ENCODE results near the gene ACACA. TPM values are rescaled to one million over a fixed set of nuclear protein-coding genes. Genes with fewer than 3 reads are reported as not detected.
"Not testable (repeated sequence)": the region's sequence is repeated elsewhere in the genome, so short reads cannot be mapped to it uniquely, and the experiment has no call there.

Gene ACACA
- total RNA-seq, 1 experiment from 2014 or later: 11.3 TPM

DNA sequence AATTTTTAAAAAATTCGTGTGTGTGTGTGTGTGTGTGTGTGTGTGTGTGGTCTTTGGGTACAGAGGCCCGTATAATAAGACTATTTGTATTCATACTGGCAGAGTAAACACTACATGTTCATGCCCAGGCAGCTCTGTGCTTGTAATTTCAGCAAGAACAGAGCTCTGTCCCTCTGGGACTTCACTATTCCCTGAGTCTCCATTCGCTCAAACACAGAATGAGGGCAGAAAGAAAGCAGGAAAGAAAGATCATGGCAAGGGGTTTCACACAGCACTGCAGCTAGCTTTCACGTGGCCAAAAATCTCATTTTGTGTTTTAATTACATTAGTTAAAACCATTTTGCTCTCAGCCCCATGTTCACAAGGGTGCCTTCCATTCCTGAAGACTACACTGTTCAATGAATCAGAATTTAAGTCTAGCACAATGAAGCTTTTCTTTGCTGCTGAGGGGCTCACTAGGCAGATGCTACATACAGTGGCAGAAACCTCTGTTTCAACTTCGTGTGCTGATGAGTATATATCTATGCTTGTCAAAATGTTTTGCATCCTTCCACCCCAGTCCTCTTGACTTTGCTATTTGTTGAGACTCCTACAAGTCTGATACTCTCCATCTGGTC, 229.3 kb downstream of the ACACA start:
- no peak for DNase-seq (ENCODE audit: low read depth)

DNA sequence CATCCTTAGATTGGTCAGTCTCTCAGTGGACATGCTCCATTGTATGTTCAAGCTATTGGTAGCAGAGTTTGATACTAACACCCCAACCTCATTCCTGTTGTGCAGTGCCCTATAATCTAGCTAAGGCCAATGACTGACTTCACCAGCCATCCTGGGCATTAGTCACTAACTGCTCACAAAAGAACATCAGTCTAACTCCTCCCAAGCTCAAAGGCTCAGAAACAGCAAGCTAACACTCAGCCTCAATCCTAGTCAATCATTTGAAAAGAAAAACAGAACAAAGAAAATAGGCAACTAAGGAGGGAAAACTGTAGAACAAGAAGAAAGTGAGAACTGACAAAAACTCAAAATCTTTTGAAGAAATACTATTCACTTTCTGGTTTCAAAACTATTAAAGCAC, 229.9 kb downstream of the ACACA start:
- peak; percentile 11 for DNase-seq (ENCODE audit: low read depth)

DNA sequence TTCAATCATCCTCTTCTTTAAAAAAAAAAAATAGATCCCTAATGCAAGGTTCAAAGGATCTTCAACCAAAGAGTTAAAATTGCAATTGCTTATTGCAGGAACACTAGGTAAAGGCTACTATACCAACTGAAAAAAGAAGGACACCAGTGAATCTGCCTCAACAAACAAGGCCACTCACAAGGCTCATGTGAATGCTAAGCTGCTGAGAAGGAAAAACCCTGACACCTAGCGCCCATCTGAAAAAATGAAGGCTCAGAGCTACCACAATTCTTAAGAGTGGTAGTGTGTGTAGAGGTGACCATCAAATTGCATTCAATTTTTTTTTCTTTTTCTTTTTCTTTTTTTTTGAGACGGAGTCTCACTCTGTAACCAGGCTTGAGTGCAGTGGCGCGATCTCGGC, 232.4 kb downstream of the ACACA start:
- no peak for DNase-seq (ENCODE audit: low read depth)

DNA sequence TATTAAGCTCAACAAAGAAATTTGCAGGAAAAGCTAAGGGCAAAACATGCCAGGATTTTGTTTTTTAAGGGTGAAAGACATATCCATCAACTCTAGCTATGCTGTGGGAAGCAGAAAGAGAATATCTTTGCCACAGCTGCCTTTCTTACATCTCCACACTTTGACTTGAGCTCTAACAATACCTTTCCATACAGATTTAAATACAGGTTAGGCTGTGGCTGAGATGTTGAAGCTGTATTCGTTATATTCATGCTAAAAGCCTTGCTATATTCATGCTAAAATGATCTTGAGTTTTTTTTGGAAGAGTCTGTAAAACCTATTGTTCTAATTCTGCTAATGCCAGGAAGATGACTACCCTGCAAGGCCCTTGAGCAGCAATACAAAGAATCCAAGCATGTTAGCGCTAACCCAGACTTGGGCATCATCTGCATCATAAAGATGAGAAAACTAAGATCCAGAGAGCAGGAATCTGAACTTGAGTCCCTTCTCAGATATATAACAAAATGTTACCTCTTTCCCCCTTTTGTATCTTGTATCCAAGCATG, 235.7 kb downstream of the ACACA start:
- DNase-seq (ENCODE audit: low read depth): no peak

DNA sequence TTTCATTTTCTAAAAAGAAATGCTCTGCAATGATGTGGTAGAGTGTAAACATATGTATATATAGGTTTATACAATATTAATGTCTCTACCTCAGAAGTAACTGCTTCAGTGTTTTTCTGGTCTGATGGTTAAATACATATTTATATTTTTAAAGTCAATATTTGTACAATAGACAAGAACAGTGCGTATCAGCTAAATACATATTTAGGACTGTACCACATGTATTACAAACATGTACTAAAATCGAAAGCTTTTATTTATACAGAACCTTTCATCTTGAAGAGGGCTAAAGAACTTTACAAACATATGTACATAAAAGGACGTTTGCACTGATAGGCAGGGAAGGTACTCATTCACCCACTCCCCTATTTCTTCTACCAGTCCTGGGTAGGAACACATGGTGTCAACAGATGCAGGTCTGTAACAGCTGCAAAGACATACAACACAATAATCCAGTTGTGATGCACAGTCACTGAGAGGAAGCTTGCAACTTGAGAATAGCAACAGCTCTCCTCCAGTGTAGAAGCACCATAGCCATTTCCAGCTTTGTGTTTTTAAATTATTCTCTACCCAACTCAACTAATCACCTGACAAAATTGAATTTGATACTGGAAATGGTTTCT, 237.8 kb downstream of the ACACA start:
- DNase-seq (ENCODE audit: low read depth): no peak

DNA sequence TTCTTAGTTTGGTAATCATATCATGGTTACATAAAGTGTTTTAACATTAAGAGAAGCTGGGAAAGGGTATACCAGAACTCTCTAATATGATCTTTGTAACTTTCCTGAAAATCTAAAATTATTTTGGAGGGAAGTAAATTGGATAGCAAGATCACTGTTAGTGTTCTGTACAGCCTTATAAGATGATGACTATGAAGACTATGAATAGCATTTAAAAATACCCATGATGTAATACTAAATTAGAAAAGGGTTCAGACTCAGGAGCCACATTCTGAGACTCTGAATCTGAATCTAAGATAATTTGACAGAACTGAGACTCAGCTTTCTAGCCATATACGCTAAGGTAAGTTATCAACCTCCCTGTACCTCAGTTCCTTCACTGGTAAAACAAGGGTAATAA, 238.9 kb downstream of the ACACA start:
- DNase-seq (ENCODE audit: low read depth): no peak

DNA sequence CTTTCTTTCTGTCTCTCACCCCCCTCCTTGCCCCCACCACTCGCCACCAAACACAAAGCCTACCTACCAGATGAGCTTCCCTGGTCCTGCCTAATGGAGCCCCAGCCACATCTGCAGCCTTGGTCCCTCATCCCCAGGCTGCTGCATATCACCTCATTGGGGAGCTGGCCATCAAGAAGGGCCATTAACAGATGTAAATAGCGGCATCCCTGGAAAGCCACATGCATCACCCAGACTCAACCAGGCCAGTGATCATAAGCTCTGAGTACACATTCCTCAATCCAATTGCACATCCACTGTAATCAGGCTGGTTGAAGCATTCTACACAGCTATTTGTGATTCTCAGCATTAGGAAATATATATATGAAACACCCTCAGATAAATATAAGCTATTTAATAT, 242.6 kb downstream of the ACACA start:
- DNase-seq (ENCODE audit: low read depth): no peak

DNA sequence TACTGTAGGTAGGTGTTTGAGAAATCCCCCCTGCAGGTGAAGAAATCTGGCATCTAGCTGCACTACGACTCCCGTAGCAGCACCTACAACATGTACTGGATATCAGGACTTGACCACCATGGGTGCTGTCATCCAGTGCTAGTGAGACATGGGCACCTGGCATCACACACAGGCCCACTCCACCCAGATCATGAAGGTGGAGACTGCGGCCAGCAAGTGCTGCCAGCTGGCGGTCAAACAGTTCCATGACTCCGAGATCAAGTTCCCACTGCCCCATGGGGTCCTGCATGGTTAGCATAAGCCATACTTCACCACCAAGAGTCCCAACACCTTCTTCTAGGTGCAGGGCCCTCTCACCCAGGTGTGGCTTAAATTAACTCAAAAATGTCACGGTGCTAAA, 243.8 kb downstream of the ACACA start:
- no peak for DNase-seq (ENCODE audit: low read depth)

DNA sequence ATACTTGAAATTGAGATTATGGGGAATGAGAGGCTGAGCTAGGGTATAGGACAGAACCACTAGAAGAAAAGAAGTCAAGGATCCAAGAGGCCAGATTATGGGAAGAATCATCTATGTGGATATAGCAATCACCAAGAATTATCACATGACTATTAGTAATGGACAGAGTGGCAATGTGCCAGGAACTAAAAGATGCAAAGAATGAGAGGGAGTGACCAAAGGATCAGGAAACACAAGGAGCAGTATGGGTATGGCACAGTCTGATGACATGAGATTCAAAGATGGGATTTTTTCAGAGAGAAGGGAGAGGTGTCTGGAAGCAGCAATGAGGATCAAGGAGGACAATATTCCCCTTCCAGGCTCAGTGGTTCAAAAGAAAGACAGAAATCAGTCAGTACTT, 245.7 kb downstream of the ACACA start:
- peak; percentile 1 for DNase-seq (ENCODE audit: low read depth)

DNA sequence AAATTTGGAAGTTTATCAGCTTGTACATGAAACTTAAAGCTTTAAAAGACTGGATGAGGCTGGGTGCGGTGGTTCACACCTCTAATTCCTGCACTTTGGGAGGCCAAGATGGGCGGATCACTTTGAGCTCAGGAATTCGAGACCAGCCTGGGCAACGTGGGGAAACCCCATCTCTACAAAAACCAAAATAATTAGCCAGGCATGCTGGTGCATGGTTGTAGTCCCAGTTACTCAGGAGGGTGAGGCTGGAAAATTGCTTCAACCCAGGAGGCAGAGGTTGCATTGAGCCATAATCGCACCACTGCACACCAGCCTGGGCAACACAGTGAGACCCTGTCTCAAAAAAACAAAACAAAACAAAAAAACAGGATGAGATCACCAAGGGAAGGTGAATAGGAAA, 248.3 kb downstream of the ACACA start:
- DNase-seq (ENCODE audit: low read depth): no peak

DNA sequence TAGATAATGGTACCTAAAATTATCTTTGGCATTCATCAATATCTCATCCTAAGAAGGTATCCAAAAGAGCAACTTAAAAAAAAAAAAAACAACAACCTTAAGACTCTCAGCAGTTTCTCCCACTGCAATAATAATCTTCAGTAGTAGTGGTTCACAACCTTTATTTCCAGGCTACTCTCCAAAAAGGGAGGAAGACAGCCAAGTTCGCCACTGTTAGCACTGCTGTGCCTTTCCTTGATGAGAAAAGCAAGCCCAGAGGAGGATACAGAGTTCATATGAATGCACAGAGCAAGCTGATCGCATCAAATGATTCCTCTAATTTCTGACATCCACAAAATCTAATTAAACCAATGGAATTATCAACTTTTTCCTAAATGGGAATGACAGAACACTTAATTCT, 258.5 kb downstream of the ACACA start:
- DNase-seq (ENCODE audit: low read depth): no peak

DNA sequence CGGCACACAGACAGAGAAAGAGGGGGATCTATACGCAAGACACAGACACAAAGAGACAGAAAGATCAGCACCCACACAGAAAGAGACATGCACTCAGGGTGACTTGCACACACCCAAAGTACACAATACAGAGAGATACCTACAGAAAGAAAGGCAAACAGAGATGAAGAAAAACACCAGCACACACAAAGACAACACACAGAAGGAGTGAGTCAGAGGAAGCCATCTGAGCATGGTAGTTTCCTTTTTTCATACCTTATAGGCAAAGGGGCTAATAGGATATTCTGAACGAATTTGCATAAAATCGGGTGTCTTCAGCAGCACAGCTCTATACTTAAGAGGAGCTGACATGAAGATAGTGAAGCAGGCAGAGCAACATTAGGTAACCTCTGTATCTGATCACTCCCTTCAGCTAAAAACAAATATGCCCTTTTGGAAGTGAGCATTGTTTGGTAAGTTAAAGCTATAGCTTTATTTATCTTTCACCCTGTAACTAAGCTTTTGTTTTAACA, 259.3 kb downstream of the ACACA start:
- peak; percentile 19 for DNase-seq (ENCODE audit: low read depth)

DNA sequence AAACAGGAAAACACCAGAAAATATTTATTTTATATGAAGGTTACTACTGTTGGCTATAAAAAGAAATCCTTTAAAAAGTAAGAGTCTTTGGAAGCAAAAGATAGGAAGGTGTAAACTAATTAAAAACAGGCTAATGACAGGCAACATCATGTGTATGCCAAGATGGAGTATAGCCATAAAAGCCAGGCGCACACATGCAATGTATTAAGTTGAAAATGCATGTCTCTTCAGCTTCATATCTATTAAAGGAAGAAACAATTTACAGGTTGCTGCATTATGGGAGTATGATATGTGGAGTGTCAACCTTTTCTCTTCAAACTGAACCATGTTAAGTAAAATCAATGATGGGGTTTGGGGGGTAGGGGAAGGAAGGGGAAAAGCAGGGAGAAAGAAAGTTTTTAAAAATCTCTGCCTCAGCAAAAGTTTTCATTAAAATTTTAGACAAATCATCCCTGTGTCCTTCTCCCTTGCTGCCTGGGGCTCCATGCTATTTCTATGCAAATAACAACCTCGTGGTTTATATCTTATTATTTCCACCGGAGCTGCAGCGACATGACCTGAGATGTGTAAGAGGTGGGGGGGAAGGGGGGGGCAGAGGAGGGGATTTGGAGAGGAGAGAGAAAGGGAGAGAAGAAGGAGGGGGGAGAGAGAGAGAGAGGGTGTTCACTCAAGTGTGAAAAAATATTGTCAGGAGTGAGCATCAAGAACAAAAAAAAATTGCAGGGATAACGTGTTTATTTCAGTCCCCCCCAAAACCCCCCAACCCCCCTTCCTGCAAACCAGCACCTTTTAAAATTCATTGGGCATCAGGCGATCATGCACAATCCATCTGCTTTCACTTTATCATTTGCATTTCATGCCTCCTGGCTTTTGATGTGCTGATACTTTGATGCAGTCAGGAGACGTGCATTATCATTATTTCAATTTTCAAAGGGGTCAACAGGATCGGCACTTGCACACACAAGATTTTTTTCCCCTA, 260.3 kb downstream of the ACACA start:
- DNase-seq (ENCODE audit: low read depth): no peak

DNA sequence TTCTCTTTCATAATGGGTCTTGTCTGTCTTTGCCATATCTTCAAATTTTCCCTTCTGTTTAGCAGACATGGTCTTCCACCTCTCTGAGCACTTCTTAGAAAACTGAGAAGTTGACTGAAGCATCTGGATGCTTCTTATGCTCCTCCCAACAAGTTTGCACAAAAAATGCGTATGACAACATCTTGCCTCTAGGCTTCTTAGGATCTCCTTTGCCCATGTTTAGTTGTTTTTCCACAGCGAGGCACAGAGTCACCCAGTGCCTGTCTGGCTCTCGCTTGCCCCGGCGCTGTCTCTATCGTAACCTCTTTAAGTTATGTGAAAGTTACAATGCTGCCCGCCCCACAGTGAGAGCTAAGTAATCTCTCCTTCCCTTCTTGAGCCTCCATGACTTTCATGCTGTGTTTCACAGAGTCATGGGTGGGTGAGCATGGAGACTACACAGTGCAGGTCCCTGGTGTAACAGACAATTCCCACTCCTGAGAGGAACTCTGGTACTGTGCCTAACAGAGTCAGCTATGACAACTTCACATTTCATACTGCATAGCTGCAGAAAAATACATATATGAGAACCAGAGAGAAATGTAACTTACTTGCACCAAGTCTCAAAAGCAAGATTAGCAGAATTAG, 262.4 kb downstream of the ACACA start:
- no peak for DNase-seq (ENCODE audit: low read depth)

DNA sequence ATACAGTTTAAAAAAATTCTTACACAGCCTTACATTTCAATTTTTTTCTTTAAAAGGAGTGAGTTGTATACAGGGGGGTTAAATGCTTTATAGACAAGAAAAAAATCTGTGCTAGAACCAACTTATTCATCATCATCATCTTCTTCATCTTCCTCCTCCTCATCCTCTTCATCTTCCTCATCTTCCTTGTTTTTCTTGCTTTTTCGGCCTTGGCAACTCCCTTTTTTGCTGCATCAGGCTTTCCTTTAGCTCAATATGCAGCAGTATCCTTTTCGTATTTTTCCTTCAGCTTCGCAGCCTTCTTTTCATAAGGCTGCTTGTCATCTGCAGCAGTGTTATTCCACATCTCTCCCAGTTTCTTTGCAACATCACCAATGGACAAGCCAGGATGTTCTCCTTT, 263.1 kb downstream of the ACACA start:
- not testable (repeated sequence) for DNase-seq (ENCODE audit: low read depth)

DNA sequence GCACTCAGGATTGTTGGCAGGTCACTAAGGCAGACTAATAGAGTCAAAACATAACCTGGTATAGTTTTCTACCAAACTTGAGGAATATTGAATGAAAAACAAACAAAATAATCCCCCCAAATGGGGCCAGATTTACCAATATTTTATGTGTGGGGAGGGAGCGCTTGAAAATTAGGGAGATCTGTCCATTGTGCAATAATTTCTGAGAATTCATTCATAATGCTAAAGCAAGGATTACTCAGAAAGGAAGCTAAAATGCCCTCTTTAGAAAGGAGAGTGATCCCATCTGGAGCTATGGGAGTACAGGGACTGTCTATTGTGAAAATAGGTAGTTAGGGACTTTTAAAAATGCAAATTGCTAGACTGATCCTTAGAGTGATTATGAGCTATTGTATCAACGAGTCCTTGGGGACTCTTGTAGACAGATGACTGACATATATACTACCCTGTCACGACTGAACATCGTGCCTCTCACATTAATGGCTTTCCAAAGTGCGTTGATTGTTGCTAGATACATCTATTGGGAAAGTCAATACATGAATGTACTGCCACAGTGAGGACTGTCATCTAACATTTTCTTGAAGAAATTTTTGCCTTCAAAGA, 264.2 kb downstream of the ACACA start:
- no peak for DNase-seq (ENCODE audit: low read depth)

DNA sequence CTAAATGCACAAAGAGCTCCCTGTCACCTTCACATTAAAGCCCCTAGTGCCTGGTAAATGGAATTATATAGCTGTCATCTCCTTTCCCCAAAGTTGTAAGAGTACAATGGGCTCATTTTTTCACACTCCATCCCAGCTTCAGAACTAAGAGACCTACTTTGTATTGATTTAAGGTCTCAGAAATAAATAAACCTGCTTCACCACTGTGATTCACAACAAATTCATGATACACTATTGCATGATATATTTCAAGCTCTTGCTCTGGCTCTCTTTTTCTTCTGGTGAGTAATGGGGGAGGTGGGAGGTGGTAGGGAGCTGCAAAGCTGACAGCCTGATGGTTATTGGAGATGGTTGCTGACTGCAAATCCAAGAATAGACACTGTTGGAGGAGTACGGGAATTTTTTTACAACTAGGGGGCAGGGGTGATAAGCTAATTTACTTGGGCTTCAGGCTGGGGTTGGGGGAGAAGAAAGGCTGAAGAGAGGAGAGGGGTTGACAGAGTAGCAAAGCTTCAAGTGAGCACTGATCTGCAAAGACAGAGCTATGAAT, 268.0 kb downstream of the ACACA start:
- no peak for DNase-seq (ENCODE audit: low read depth)

DNA sequence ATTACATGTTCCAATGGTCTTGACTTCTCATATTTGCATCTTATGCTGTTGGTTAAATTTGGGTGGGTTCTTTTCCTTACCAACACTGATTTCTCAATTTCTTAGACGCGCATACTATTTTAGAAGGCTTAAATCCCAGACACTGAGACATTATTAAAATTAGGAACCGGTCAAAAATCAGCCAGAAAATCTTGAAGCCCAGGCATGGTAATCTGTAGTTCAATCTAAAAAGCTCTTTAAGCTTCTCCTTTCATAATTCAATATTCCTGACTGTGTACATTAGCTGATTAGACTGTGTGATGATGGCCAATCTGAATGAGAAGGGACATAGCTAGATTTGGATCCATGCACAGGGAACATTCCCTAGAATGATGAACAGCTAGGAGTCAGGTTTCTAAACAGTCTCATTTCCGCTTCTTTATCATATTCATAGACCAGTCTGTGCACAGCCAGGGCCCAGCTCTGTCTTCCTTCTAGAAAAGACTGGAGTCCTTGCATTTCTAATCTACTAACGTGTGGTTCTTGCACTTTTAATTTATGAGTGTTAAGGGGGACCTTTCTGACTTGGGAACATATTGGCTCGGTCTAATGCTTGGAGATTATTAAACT, 268.6 kb downstream of the ACACA start:
- no peak for DNase-seq (ENCODE audit: low read depth)

DNA sequence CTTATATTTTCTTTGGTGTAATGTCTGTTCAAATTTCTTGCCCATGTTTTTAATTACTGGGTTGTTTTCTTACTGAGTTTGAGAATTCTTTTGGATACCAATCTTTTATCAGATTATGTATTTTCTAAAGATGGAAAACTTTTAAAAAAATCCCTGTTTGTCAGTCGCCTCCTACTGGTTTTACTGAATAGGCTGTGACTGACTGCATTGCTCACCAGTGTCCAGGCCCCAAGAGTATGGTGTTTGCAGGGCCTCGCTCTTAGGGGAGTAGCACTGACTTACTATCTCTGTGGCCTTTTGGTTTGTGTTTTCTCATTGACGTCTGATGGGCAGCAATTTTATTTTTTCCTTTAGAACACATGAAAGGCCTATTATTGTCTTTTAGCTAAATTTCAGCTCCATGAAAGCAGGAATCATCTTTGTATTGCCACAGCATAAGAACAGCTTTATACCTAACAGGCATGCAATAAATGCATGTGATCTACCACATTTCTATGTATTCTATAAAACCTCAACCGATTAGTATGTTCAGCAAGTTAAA, 269.5 kb downstream of the ACACA start:
- DNase-seq (ENCODE audit: low read depth): no peak

DNA sequence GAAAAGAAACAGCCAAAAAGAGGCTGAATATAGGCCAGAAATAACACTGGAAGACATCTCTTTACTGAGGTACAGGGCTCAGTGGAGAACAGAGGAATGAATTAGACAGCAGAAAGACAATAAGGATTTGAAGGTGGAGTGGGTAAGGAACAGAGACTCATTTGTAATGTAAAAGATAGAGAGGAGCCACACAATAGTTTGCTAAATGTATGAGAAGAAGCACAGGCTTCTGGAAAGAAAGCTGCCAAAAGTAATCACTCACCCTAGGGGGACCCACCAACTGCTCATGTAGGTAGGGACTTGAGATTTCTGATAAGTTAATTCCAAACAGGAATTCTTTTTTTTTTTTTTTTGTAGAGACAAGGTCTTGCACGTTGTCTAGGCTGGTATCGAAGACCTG, 271.1 kb downstream of the ACACA start:
- no peak for DNase-seq (ENCODE audit: low read depth)

Measured in Daoy (cell line).